AG09309 (cell line): ENCODE data around the gene MRPL36.

Experiments used
- DNase-seq: peaks from one replicate; pipeline ENCODE4 v3.0.0-alpha.2; 2010; ENCODE audit warnings: low read depth
- H3K4me3 ChIP-seq: 2 replicates; pipeline ENCODE4 v1.5.1; 2011; ENCODE audit warnings: mild to moderate bottlenecking, low read depth, low read length, moderate library complexity; ENCODE audit not compliant: control insufficient read depth
- TF ChIP-seq, protein P1 (sequence below): IDR thresholded peaks from 2 replicates; pipeline ENCODE4 v1.5.1; 2011; ENCODE audit warnings: mild to moderate bottlenecking, low read depth, low read length, inconsistent platforms; ENCODE audit not compliant: insufficient read depth, control insufficient read depth; ENCODE audit errors: missing control alignments

MRPL36 gene

DNA sequence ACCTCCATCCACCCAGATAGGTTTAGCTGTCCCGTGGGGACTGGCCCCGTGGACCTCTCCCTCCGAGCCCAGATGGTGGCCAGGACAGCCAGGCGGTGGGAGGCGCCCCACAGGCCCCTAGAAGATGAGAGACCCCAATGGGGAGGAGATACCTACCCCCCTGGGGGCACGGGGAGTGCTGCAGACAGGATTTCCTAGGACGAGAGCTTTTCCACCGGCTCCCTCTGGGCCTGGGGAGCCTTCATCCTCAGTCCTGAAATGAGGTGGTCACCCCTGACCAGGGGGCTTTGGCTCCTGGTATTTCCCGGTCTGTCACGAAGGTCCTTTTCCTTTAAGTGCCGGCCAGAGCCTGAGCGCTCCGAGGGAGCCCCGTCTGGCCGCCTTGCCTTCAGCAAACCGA lies 46.8 kb downstream of the MRPL36 start:
- TF ChIP-seq, protein P1, sequence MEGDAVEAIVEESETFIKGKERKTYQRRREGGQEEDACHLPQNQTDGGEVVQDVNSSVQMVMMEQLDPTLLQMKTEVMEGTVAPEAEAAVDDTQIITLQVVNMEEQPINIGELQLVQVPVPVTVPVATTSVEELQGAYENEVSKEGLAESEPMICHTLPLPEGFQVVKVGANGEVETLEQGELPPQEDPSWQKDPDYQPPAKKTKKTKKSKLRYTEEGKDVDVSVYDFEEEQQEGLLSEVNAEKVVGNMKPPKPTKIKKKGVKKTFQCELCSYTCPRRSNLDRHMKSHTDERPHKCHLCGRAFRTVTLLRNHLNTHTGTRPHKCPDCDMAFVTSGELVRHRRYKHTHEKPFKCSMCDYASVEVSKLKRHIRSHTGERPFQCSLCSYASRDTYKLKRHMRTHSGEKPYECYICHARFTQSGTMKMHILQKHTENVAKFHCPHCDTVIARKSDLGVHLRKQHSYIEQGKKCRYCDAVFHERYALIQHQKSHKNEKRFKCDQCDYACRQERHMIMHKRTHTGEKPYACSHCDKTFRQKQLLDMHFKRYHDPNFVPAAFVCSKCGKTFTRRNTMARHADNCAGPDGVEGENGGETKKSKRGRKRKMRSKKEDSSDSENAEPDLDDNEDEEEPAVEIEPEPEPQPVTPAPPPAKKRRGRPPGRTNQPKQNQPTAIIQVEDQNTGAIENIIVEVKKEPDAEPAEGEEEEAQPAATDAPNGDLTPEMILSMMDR: no peak
- no peak overlapping the region for H3K4me3 ChIP-seq
- DNase-seq: no peak

DNA sequence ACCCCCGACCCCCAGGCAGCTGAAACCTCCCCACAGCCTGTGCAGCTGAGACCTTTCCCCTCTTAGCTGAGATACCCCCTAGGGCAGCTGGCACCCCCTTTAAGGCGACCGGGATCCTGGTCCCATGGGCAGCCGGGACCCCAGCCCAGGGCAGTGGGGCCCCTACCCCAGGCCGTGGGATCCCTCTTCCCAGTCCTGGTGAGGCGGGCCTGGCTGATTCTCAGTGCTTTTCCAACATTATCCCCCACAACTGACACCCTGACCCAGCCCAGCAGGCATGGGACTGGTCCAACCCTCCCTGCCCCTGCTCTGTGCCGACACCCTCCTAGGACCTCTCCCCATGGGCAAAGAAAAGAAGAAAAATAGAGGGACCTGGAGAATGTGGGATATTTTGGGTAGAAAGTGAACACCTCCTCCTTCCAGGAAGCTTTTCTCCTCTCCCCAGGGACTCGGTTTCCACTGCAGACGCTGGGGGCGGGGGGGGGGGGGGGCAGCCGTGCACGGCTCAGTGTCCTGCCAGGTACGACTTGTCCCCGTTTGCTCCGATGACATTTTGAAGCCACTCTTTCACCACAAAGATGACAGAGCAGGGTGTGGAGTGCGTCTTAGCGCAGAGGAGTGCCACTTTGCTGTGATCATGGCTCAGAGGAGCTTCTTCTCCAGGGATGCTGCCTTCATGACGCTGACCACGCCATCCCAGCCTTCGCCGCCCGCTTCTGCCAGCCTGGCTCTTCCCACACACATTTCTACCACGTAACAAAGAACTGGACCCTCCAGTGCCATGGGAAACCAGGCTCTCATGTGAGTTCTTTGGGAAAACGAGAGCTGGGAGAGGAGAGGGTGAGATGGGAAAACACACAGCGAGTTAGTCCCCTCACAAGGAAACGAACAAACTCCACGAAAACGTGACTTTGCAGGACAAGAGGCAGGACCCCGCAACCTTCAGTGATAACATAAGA lies 47.5 kb downstream of the MRPL36 start:
- no peak overlapping the region for H3K4me3 ChIP-seq
- DNase-seq: no peak
- TF ChIP-seq, protein P1: no peak

- TF ChIP-seq, protein P1: no peak
- H3K4me3 ChIP-seq: no peak overlapping the region
- no peak for DNase-seq
Measured at GRCh38 chr5:1751026-1751863, 48.4 kb downstream of the MRPL36 start.

GRCh38 chr5:1750469-1750868 lies 49.2 kb downstream of the MRPL36 start:
- no peak for DNase-seq
- H3K4me3 ChIP-seq: no peak overlapping the region
- TF ChIP-seq, protein P1: no peak

GRCh38 chr5:1749346-1750124 lies 50.1 kb downstream of the MRPL36 start:
- no peak overlapping the region for H3K4me3 ChIP-seq
- TF ChIP-seq, protein P1: no peak
- no peak for DNase-seq

- H3K4me3 ChIP-seq: no peak overlapping the region
- TF ChIP-seq, protein P1: no peak
- DNase-seq: no peak
Measured at GRCh38 chr5:1748845-1749244, 50.8 kb downstream of the MRPL36 start.
